Right lobe of liver (tissue), 6 donors: ENCODE measurements around the gene TTC7B. TPM values are rescaled to one million over a fixed set of nuclear protein-coding genes. Genes with fewer than 3 reads are reported as not detected.
A peak's percentile ranks its signal among the peaks of the same experiment; 100 is the strongest.

ENCODE experiments used
- ATAC-seq, 4 donors: fragments of 200-7000 bp; cut with Tn5 transposase; one replicate each; pipeline ENCODE4 v1.9.1; 2020; ENCODE audit warnings: mild to moderate bottlenecking in 4 of 4, moderate library complexity in 4 of 4
- DNase-seq, 3 donors: peaks; one replicate each; pipeline ENCODE4 v3.0.0-alpha.2; 2020
- H3K27ac ChIP-seq, 3 donors: fragments of 200-600 bp; one replicate each; pipeline ENCODE4 v1.8.0; 2022
- H3K27me3 ChIP-seq, 2 donors: fragments of 200-600 bp; one replicate each; pipeline ENCODE4 v1.8.0; 2022
- H3K36me3 ChIP-seq, 4 donors: fragments of 200-600 bp; sonication (generic) in 1 of 4; one replicate each; pipeline versions ENCODE4 v1.5.1 to v1.8.0; 2017 to 2022; ENCODE audit warnings: control low read depth in 1 of 4
- H3K4me1 ChIP-seq, 4 donors: fragments of 200-600 bp; sonication (generic) in 1 of 4; one replicate each; pipeline versions ENCODE4 v1.5.1 to v1.8.0; 2017 to 2022; ENCODE audit warnings: control low read depth in 1 of 4
- H3K4me3 ChIP-seq, 3 donors: fragments of 200-600 bp; one replicate each; pipeline ENCODE4 v1.8.0; 2022
- H3K9me3 ChIP-seq, 4 donors: fragments of 200-600 bp; sonication (generic) in 1 of 4; one replicate each; pipeline versions ENCODE4 v1.5.1 to v1.8.0; 2017 to 2022; ENCODE audit warnings: control low read depth in 1 of 4
- POLR2A ChIP-seq: fragments of 450-650 bp; IDR thresholded peaks from one replicate; pipeline ENCODE4 v1.6.1; 2017; ENCODE audit warnings: antibody characterized with exemption, mild to moderate bottlenecking
- WGBS: methylation state at CpG from one replicate; pipeline ENCODE4 v1.1.6; 2018; ENCODE audit warnings: low coverage, low lambda C conversion rate; ENCODE audit not compliant: insufficient coverage; ENCODE audit errors: missing lambda C conversion rate; 5-methylcytosine and 5-hydroxymethylcytosine counted together
- intact Hi-C, 2 donors: fragments of 100-400 bp; cut with DNase I; formaldehyde crosslinking; loops; one replicate each; pipeline versions ENCODE4 v1.11.2 to v1.14.1; 2022
- total RNA-seq, 6 experiments: library from RNA; depleted of rRNA in 2 of 6; stranded (reverse); fragments of >200 nt in 2 of 6; fragmentation: NEBNext Ultra II Directional in 3 of 6; extraction: Animal tissue kit (Norgen Biotek cat#: 25700) in 3 of 6; gene quantifications; one replicate each; pipeline versions ENCODE4 v1.1.0 to v1.2.4, GENCODE V29; 2016 to 2023
- TF ChIP-seq, protein P1 (sequence below), 4 donors: fragments of 200-600 bp in 3 of 4; fragments of 450-650 bp in 1 of 4; IDR thresholded peaks; one replicate each; pipeline versions ENCODE4 v1.5.1 to v1.8.0; 2016 to 2022; ENCODE audit warnings: antibody characterized with exemption in 4 of 4, mild to moderate bottlenecking in 2 of 4
- donor health status: DM: no; HTN: yes; CAD: no.
- donor health status: DM: no; HTN: no; CAD: no.
- donor health status: DM: no; HTN: no; CAD: no.
- donor health status: DM: no; HTN: yes; CAD: no.
- donor health status: DM: no; HTN: yes; CAD: no.

The TTC7B gene
- total RNA-seq, 6 experiments from 2014 or later: 18.4 to 56.1 (median 37.5) TPM

DNA sequence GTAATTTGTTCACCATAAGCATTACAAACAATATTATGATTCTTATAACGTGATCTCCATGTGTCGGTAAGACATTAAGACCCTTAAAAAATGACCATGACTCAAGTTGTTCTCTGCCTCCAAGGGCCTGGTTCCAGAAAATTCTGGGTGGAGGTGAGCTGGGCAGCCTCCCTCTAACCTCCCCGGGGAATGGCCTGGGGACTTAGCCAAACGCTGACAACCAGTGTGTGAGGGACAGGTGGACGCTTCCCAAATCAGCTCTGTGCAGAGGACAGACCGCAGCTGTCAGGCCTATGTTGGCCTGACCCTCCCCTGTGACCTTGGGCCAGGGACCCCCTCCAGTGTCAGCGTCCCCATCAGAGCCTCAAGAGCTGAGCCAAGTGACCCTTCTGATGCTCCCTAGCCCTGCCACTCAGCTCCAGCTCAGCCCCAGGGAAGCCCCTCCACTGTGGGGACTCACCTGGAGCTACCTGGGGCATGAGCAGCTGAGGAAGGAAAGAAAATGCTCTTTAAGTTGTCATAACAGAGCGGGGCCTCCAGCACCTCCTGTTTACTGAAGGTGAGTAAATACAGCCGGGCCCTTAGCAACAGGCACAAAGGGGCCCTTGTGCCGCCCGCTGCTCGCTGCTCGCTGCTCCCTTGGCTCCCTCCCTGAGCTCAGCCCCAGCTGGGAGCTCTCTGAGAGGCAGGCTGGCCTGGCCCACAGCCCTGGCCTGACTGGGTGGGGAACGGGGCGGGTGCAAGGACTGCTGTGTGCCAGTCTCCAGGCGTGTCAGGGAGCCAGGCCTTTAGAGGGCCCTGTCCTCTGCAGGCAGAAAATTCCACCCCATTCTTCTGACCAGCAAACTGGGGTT, 302.8 kb downstream of the TTC7B start:
- DNase-seq (no peak), ATAC-seq (peak in 3 of 4 donors; percentile 23 to 58 (median 41))
- intact Hi-C loops: no loop called here
- no peak for TF ChIP-seq POLR2A
- TF ChIP-seq, protein P1, sequence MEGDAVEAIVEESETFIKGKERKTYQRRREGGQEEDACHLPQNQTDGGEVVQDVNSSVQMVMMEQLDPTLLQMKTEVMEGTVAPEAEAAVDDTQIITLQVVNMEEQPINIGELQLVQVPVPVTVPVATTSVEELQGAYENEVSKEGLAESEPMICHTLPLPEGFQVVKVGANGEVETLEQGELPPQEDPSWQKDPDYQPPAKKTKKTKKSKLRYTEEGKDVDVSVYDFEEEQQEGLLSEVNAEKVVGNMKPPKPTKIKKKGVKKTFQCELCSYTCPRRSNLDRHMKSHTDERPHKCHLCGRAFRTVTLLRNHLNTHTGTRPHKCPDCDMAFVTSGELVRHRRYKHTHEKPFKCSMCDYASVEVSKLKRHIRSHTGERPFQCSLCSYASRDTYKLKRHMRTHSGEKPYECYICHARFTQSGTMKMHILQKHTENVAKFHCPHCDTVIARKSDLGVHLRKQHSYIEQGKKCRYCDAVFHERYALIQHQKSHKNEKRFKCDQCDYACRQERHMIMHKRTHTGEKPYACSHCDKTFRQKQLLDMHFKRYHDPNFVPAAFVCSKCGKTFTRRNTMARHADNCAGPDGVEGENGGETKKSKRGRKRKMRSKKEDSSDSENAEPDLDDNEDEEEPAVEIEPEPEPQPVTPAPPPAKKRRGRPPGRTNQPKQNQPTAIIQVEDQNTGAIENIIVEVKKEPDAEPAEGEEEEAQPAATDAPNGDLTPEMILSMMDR (IDR thresholded peaks at IDR 0.05): no peak
- no peaks in the 10 kb centered on the region for H3K36me3 ChIP-seq
- no peaks in the 10 kb centered on the region for H3K27me3 ChIP-seq
- WGBS: 61% methylated on average over 8 of the region's 16 CpGs
- no peaks in the 10 kb centered on the region for H3K4me1 ChIP-seq
- H3K9me3 ChIP-seq: no peaks in the 10 kb centered on the region
- no peak overlapping the region for H3K27ac ChIP-seq
- no peak overlapping the region for H3K4me3 ChIP-seq

DNA sequence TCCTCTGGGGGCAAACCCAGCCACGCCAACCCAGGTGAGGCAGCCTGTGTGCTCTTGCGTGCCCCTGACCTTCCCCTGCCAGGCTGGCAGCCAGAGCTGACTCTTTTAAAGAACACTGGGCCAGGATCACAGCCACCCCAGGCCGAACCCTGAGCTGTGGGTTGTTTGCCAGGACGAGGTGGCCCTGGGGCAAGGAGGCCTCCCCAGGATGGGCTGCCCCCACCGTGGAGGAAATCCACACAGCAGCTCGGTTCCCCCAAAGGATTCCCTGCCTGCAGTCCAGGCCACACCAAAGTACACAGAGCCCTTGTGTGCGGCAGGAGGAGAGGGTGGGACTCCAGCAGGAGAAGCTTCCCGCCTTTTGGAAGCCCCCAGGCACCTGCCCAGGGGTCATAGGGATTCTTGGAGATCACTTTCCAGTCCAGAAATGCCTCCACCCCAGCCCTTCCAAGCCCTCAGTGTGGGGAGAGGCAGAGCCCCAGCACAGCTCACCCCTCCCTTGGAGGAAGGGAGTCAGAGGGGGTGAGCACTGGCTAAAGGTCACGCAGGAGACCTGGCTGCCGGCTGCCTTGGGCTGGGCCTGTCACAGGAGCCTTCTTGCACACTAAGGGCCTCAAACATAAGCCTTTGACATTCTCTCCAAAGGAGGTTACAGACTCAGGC, 303.8 kb downstream of the TTC7B start:
- Histone ChIP-seq H3K4me1 (no peaks in the 10 kb centered on the region), H3K9me3 (no peaks in the 10 kb centered on the region), H3K36me3 (no peaks in the 10 kb centered on the region), H3K27me3 (no peaks in the 10 kb centered on the region), H3K27ac (no peak overlapping the region), H3K4me3 (no peak overlapping the region)
- WGBS: no CpG with 5 or more reads among the region's 10 CpGs
- ATAC-seq (peak in 1 of 4 donors; percentile 12), DNase-seq (no peak)
- intact Hi-C loops: no loop called here
- TF ChIP-seq, protein P1 (IDR thresholded peaks at IDR 0.05): no peak
- no peak for TF ChIP-seq POLR2A

DNA sequence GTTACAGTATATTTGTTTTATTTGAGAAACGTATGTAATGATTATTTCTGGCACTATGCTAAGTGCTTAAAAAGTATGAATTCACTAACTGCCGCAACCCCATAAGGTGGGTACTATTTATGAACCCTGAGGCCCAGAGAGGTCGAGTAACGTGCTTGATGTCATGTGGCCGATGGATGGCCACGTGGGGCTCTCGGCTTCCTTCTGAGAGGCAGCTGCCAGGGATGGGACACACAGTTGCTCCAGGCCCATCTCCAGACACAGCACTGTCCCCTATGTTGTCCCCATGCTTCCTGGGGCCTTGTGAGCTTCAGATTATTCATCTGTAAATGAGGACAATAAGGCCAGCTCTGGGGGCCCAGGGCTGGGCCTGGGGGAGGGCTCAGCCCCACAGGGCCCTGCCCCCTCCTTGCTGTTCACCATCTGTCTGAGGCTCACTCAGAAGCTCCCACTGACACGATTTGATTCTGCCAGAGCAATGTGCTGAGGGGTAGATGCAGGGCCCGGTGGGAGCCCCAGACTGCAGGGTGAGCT, 304.4 kb downstream of the TTC7B start:
- Histone ChIP-seq H3K27me3 (no peaks in the 10 kb centered on the region), H3K4me3 (no peak overlapping the region), H3K27ac (no peak overlapping the region), H3K9me3 (no peaks in the 10 kb centered on the region), H3K36me3 (no peaks in the 10 kb centered on the region), H3K4me1 (no peaks in the 10 kb centered on the region)
- 61% methylated on average over 7 of the region's 9 CpGs for WGBS
- TF ChIP-seq POLR2A: no peak
- TF ChIP-seq, protein P1 (IDR thresholded peaks at IDR 0.05): no peak
- intact Hi-C loops: no loop called here
- no peak for DNase-seq
- ATAC-seq: no peak

DNA sequence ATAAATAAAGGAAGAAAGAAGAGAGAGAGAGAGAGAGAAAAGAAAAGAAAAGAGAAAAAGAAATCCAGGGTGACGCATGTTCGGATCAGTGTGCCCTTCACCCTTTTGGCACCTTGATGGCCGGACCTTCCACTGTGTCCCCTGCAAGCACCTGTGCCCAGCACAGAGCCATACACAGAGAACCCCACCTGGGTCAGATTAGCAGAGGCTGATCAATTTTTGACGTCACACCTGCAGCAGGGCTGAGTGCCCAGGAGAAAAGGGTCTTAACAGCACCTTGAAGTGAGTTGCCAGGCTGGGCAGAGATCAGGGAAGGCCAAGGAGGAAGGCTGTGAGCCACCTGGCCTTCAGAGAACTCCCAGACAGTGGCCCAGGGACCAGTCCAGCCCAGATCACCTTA, 305.0 kb downstream of the TTC7B start:
- Histone ChIP-seq H3K36me3 (no peaks in the 10 kb centered on the region), H3K4me3 (no peak overlapping the region), H3K9me3 (no peaks in the 10 kb centered on the region), H3K27ac (no peak overlapping the region), H3K4me1 (no peaks in the 10 kb centered on the region), H3K27me3 (no peaks in the 10 kb centered on the region)
- WGBS: 69% methylated on average over 4 of the region's 4 CpGs
- DNase-seq (no peak), ATAC-seq (no peak)
- intact Hi-C loops: no loop called here
- TF ChIP-seq, protein P1 (IDR thresholded peaks at IDR 0.05): no peak
- no peak for TF ChIP-seq POLR2A
